Calu3 (cell line): ENCODE results near the gene ZACN. TPM values are rescaled to one million over a fixed set of nuclear protein-coding genes. Genes with fewer than 3 reads are reported as not detected.

Experiments
- BruUV-seq: library from RNA; stranded (reverse); fragments of 400-500 nt; replicated peaks from 2 replicates; lab custom pipeline; 2021; lab: Mats Ljungman, UMichigan
- CTCF ChIA-PET: fragments of 300-600 bp; sonication (Branson Sonifier 250); formaldehyde crosslinking; loops from one replicate; lab custom pipeline; 2022; ENCODE audit warnings: antibody characterized with exemption; lab: Charles Lee
- DNase-seq: peaks from one replicate; pipeline ENCODE4 v3.0.0; 2022
- H3K27ac Mint-ChIP-seq: one replicate; pipeline ENCODE4 v1.8.0; 2022; ENCODE audit warnings: mixed read lengths; ENCODE audit not compliant: unreplicated experiment
- H3K27me3 Mint-ChIP-seq: one replicate; pipeline ENCODE4 v1.8.0; 2022; ENCODE audit warnings: mixed read lengths; ENCODE audit not compliant: unreplicated experiment
- H3K36me3 Mint-ChIP-seq: one replicate; pipeline ENCODE4 v1.8.0; 2022; ENCODE audit warnings: mild to moderate bottlenecking, moderate library complexity, mixed read lengths; ENCODE audit not compliant: insufficient read depth, unreplicated experiment
- H3K4me1 Mint-ChIP-seq: one replicate; pipeline ENCODE4 v1.8.0; 2022; ENCODE audit warnings: mild to moderate bottlenecking, low read depth, mixed read lengths; ENCODE audit not compliant: unreplicated experiment
- H3K4me3 Mint-ChIP-seq: one replicate; pipeline ENCODE4 v1.8.0; 2022; ENCODE audit warnings: mild to moderate bottlenecking, low read depth, moderate library complexity, mixed read lengths; ENCODE audit not compliant: unreplicated experiment
- H3K9me3 Mint-ChIP-seq: one replicate; pipeline ENCODE4 v1.8.0; 2022; ENCODE audit warnings: low read depth, mixed read lengths; ENCODE audit not compliant: unreplicated experiment
- CTCF ChIP-seq: fragments of 200-600 bp; IDR thresholded peaks from one replicate; pipeline ENCODE4 v1.8.0; 2022; ENCODE audit warnings: antibody characterized with exemption; ENCODE audit not compliant: unreplicated experiment
- intact Hi-C: fragments of 100-400 bp; cut with micrococcal nuclease; formaldehyde crosslinking; loops from one replicate; pipeline ENCODE4 v1.10.0; 2022; ENCODE audit not compliant: unreplicated experiment
- total RNA-seq: library from RNA; stranded (reverse); gene quantifications from 2 replicates; pipeline ENCODE4 v1.2.3, GENCODE V29; 2022

The ZACN gene
- total RNA-seq, 1 experiment from 2014 or later = 0.17 TPM

- Mint-ChIP-seq H3K4me3 (peak within 1 kb of the TSS; percentile 64), H3K4me1 (peaks cover 11% of the 10 kb centered on the region), H3K36me3 (peaks cover 48% of the 10 kb centered on the region), H3K27ac (no peak within 1 kb of the TSS), H3K27me3 (peaks cover 55% of the 10 kb centered on the region), H3K9me3 (no peaks in the 10 kb centered on the region)
- intact Hi-C loops = loop anchor here (5.0 kb wide), 1 partner anchor 47 kb away; the partner anchor contains the start of gene EVPL
- CTCF ChIA-PET = interaction anchor here (0.5 kb wide), 1 partner anchor 33 kb away, joined by 4 read pairs; no protein-coding TSS in a partner anchor
- DNase-seq = no peak
- no peak for TF ChIP-seq CTCF
- BruUV-seq = no TSS peak
These were observed 4.3 kb upstream of the ZACN start, which contains the start of gene GALR2 for GRCh38 chr17:76074390-76075363. Gene GALR2, plus strand, starts transcription at chr17:76074781. Its CDS starts 103 bp downstream, at chr17:76074884.

GRCh38 chr17:76075364-76076145 is 3.4 kb upstream of the ZACN start:
- Mint-ChIP-seq H3K4me1 (peaks cover 11% of the 10 kb centered on the region), H3K9me3 (no peaks in the 10 kb centered on the region), H3K4me3 (peak overlapping the region; percentile 64), H3K27me3 (peaks cover 56% of the 10 kb centered on the region), H3K36me3 (peaks cover 51% of the 10 kb centered on the region), H3K27ac (no peak overlapping the region)
- no TSS peak for BruUV-seq
- peak; percentile 24 for TF ChIP-seq CTCF
- DNase-seq = peak; percentile 41
- CTCF ChIA-PET = interaction anchor here (0.5 kb wide), 1 partner anchor 32 kb away, joined by 4 read pairs; no protein-coding TSS in a partner anchor
- intact Hi-C loops = no loop called here

GRCh38 chr17:76076146-76076764 is 2.7 kb upstream of the ZACN start:
- CTCF ChIA-PET = no interaction called here
- peaks cover 11% of the 10 kb centered on the region for H3K4me1 Mint-ChIP-seq
- DNase-seq = no peak
- peaks cover 54% of the 10 kb centered on the region for H3K36me3 Mint-ChIP-seq
- H3K27me3 Mint-ChIP-seq = peaks cover 56% of the 10 kb centered on the region
- intact Hi-C loops = no loop called here
- no peak overlapping the region for H3K27ac Mint-ChIP-seq
- BruUV-seq = no TSS peak
- TF ChIP-seq CTCF = no peak
- H3K4me3 Mint-ChIP-seq = peak overlapping the region; percentile 67
- no peaks in the 10 kb centered on the region for H3K9me3 Mint-ChIP-seq
